AG04450 (cell line): Measurements from ENCODE around the gene MICAL3. TPM values are rescaled to one million over a fixed set of nuclear protein-coding genes. Genes with fewer than 3 reads are reported as not detected.
"Not testable (repeated sequence)": the region's sequence is repeated elsewhere in the genome, so short reads cannot be mapped to it uniquely, and the experiment has no call there.

Experiments
- CTCF ChIA-PET: fragments of 300-600, 350-600 bp; formaldehyde crosslinking; extraction: SDS; loops from one replicate; lab custom pipeline; 2022; ENCODE audit warnings: antibody characterized with exemption, inconsistent platforms; lab: Charles Lee
- POLR2A ChIA-PET: fragments of 350-600 bp; formaldehyde crosslinking; extraction: SDS; loops from one replicate; lab custom pipeline; 2021; ENCODE audit warnings: antibody characterized with exemption, inconsistent platforms; lab: Yijun Ruan, JAX
- DNase-seq: peaks from one replicate; pipeline ENCODE4 v3.0.0-alpha.2; 2011; ENCODE audit warnings: low read depth, low spot score
- H3K27ac ChIP-seq: one replicate; pipeline ENCODE4 v1.5.1; 2012; ENCODE audit warnings: low read depth, low read length, control low read depth
- H3K27me3 ChIP-seq: one replicate; pipeline ENCODE4 v1.6.0; 2012; ENCODE audit warnings: low read length; ENCODE audit not compliant: control insufficient read depth, insufficient read depth
- H3K4me3 ChIP-seq: 2 replicates; pipeline ENCODE4 v1.5.1; 2011; ENCODE audit warnings: mild to moderate bottlenecking, low read depth, low read length, control low read depth
- H3K9me3 ChIP-seq: 2 replicates; pipeline ENCODE4 v1.5.1; 2012; ENCODE audit warnings: low read length; ENCODE audit not compliant: control insufficient read depth, insufficient read depth
- polyA plus RNA-seq: library from polyadenylated mRNA; depleted of rRNA; stranded (reverse); fragments of >200 nt; gene quantifications from 2 replicates; pipeline ENCODE4 v1.2.3, GENCODE V29; 2011
- TF ChIP-seq, protein P1 (sequence below): IDR thresholded peaks from 2 replicates; pipeline ENCODE4 v1.5.1; 2011; ENCODE audit warnings: low read depth, low read length, control low read depth, inconsistent platforms

MICAL3 gene
- polyA plus RNA-seq, 1 experiment, result 17.8 TPM

DNA sequence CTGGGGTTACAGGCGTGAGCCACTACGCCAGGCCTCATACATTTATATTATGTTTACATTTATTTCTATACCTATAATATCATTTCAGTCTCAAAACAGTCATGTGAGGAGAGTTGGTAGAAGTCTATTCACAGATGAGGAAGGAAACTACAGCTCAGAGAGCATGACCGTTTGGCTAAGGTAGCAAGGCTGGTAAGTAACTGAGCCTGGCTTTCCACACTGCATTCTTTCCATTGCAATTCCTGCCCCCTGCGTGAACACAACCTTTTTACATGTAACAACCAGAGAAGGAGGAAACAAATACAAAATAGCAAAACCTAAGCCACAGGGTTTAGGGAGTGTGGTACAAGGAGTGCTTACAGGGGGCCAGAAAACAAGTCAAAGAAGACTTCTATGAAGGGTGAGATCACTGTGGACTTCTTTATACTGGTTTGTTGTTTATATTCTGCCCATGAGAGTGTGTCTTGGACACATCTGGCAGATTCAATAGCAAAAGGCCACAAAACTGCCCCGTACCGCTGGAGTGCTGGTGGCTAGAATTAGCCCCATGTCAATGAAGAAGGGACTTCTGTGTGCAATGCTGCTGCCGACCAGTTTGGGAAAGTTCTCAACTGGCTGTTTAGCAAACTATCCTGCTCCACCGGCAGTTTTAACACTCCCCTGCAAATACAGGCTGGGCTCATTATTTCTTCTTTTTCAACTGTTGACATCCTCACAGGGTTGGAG, 19.0 kb downstream of the MICAL3 start:
- POLR2A ChIA-PET, result interaction anchor here (0.6 kb wide), 1 partner anchor 1879 kb away, joined by 3 read pairs; no protein-coding TSS in a partner anchor
- TF ChIP-seq, protein P1, sequence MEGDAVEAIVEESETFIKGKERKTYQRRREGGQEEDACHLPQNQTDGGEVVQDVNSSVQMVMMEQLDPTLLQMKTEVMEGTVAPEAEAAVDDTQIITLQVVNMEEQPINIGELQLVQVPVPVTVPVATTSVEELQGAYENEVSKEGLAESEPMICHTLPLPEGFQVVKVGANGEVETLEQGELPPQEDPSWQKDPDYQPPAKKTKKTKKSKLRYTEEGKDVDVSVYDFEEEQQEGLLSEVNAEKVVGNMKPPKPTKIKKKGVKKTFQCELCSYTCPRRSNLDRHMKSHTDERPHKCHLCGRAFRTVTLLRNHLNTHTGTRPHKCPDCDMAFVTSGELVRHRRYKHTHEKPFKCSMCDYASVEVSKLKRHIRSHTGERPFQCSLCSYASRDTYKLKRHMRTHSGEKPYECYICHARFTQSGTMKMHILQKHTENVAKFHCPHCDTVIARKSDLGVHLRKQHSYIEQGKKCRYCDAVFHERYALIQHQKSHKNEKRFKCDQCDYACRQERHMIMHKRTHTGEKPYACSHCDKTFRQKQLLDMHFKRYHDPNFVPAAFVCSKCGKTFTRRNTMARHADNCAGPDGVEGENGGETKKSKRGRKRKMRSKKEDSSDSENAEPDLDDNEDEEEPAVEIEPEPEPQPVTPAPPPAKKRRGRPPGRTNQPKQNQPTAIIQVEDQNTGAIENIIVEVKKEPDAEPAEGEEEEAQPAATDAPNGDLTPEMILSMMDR, result no peak
- Histone ChIP-seq H3K9me3 (no peaks in the 10 kb centered on the region; the same call in 1 of the 2 replicates), H3K27ac (no peak overlapping the region), H3K27me3 (no peaks in the 10 kb centered on the region), H3K4me3 (no peak overlapping the region)
- DNase-seq, result no peak
- CTCF ChIA-PET, result interaction anchor here (0.7 to 1.3 kb wide), 3 partner anchors 58 to 94 kb away, joined by 3 to 6 read pairs (median 3); no protein-coding TSS in a partner anchor

DNA sequence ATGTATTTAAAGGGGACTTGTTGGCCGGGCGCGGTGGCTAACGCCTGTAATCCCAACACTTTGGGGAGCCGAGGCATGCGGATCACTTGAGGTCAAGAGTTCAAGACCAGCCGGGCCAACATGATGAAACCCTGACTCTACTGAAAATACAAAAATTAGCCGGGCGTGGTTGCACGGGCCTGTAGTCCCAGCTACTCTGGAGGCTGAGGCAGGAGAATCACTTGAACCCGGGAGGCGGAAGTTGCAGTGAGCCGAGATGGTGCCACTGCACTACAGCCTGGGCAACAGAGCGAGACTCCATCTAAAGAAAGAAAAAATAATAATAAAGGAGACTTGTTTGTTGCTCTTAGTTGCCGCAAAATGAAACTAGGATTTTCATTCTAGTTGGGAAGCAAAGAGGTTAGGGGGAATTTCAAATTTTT, 22.5 kb downstream of the MICAL3 start:
- not testable (repeated sequence) for DNase-seq, H3K27me3 ChIP-seq, H3K9me3 ChIP-seq
- Histone ChIP-seq H3K27ac (peak overlapping the region; percentile 98), H3K4me3 (peak overlapping the region; percentile 66)
- ChIA-PET POLR2A (interaction anchor here (0.6 kb wide), 1 partner anchor 147 kb away, joined by 5 read pairs; no protein-coding TSS in a partner anchor), CTCF (interaction anchor here (0.6 to 2.1 kb wide), 3 partner anchors 44 to 76 kb away, joined by 3 to 9 read pairs (median 3); partner anchors contain the start of gene PEX26)

DNA sequence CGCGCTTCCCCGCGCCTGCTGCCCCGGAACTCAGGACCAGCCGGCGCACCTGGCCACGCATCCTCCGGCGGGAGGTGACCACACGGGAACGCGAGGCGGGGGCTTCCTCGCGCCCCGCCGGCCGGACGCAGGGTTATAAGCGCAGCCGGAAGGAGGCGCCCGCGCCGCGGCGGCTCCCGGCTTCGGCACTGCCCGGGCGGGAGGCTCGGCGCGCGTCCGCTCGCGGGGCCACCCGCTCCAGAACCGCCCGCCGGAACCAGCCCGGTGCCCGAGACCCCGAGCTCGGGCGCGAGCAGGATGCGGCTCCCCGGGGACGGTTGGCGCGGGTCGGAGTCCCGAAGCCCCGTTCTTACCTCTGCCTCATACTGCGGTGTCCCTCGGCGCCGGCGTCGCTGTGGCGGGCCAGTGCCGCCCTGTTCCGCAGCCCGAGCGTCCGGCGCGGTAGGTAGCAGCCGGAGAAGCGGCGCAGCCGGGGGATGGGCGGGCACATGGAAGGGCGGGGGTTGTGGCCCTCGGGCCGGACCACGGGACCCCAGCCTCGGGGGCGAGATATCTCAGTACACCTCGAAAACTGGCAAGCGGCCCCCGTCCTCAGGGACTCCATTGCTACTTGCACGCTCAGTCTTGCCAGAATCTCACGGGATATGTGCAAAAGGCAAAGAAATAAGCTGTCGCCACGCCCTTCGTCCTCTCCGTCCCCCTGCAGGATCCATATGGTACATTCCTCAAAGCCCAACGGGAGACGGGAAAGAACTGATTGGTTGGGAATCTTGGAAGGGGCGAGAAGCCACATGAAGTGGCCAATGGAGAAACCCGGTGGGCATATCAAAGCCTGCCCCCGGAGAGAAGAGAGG, 23.1 kb downstream of the MICAL3 start:
- H3K9me3 ChIP-seq, result no peaks in the 10 kb centered on the region; the same call in 1 of the 2 replicates
- POLR2A ChIA-PET, result interaction anchor here (0.6 to 1.2 kb wide), 3 partner anchors 15 to 148 kb away, joined by 3 to 5 read pairs (median 4); no protein-coding TSS in a partner anchor
- no peaks in the 10 kb centered on the region for H3K27me3 ChIP-seq
- CTCF ChIA-PET, result interaction anchor here (0.5 to 3.2 kb wide), 5 partner anchors 43 to 76 kb away, joined by 3 to 36 read pairs (median 4); partner anchors contain the start of gene PEX26
- TF ChIP-seq, protein P1, result peak; percentile 44
- H3K27ac ChIP-seq, result peak overlapping the region; percentile 98
- H3K4me3 ChIP-seq, result peak overlapping the region; percentile 66
- DNase-seq, result peak; percentile 97

DNA sequence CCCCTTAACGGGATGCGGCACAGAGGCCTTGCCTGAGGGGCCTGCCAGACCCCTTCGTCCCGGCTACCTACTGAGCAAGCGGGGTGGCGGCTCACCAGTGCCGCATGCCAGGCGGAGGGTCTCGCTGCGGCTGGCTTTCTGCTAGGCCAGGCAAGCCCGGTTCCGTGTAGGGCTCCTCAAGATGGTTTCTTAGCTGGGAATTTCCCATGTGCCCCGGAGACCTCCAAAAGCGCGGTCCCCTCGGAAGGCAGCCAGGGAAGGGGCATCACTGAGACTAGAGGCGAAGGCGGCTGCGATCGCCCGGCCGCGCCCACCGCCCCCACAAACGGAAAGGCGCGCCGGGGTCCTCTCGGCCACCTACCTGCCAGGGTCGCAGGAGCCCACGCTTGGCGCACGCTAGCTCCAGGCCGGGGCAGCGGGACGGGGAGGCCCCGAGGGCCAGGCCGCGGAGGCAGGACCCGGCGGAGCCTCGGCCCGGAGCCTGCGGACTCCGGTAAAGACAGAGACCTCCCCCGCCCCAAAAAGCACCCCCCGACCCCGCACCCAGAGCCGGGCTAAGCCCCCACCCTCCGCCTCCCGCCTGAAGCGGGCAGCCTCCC, 23.8 kb downstream of the MICAL3 start:
- H3K9me3 ChIP-seq, result no peaks in the 10 kb centered on the region; the same call in 1 of the 2 replicates
- no peak overlapping the region for H3K27ac ChIP-seq
- ChIA-PET POLR2A (interaction anchor here (1.0 to 1.2 kb wide), 2 partner anchors 23 to 78 kb away, joined by 3 to 4 read pairs; no protein-coding TSS in a partner anchor), CTCF (interaction anchor here (0.7 to 3.2 kb wide), 5 partner anchors 25 to 111 kb away, joined by 3 to 36 read pairs (median 4); partner anchors contain the start of gene PEX26)
- TF ChIP-seq, protein P1, result no peak
- peak overlapping the region; percentile 66 for H3K4me3 ChIP-seq
- no peaks in the 10 kb centered on the region for H3K27me3 ChIP-seq
- no peak for DNase-seq
